Measurements from ENCODE around the gene HNMT.

HNMT gene

GRCh38 chr2:137963535-137964065, 673 bp upstream of the HNMT start:
- Histone ChIP-seq H3K9ac (ENCODE audit: low read depth, low read length) (no peak overlapping the region), H3K79me2 (ENCODE audit: insufficient read depth, low read length) (no peaks in the 10 kb centered on the region), H3K4me2 (ENCODE audit: insufficient read depth, low read length) (no peak overlapping the region), H3K27me3 (ENCODE audit: insufficient read depth, low read length, poor library complexity) (no peaks in the 10 kb centered on the region), H3K36me3 (ENCODE audit: insufficient read depth, low read length) (no peaks in the 10 kb centered on the region), H3K4me1 (ENCODE audit: insufficient read depth, low read length) (no peaks in the 10 kb centered on the region), H3K27ac (ENCODE audit: low read length) (no peak overlapping the region), H4K20me1 (ENCODE audit: insufficient read depth, low read length) (no peaks in the 10 kb centered on the region), H3K9me3 (ENCODE audit: insufficient read depth, low read length, severe bottlenecking) (no peaks in the 10 kb centered on the region), H3K4me3 (ENCODE audit: low read depth in 1 of 2, low read length in 2 of 2) (no peak overlapping the region), H2AFZ (ENCODE audit: low read depth, low read length) (peak overlapping the region; percentile 47; the same call in 1 of the 2 replicates)
- no peak for TF ChIP-seq EZH2 (IDR thresholded peaks at IDR 0.05; ENCODE audit: borderline replicate concordance, low read depth, low read length, severe bottlenecking)
- TF ChIP-seq CTCF (IDR thresholded peaks at IDR 0.05; ENCODE audit: borderline replicate concordance, extremely low read depth, low read length, poor library complexity, severe bottlenecking): no peak
- DNase-seq: no peak
- no peak for ATAC-seq (ENCODE audit: insufficient read depth, low read depth)

GRCh38 chr2:137964859-137965459, 686 bp downstream of the HNMT start:
- Histone ChIP-seq H3K27ac (ENCODE audit: low read length) (no peak overlapping the region), H2AFZ (ENCODE audit: low read depth, low read length) (no peak overlapping the region), H3K36me3 (ENCODE audit: insufficient read depth, low read length) (no peaks in the 10 kb centered on the region), H3K4me1 (ENCODE audit: insufficient read depth, low read length) (no peaks in the 10 kb centered on the region), H4K20me1 (ENCODE audit: insufficient read depth, low read length) (no peaks in the 10 kb centered on the region), H3K4me3 (ENCODE audit: low read depth in 1 of 2, low read length in 2 of 2) (no peak overlapping the region), H3K4me2 (ENCODE audit: insufficient read depth, low read length) (no peak overlapping the region), H3K27me3 (ENCODE audit: insufficient read depth, low read length, poor library complexity) (no peaks in the 10 kb centered on the region), H3K9me3 (ENCODE audit: insufficient read depth, low read length, severe bottlenecking) (no peaks in the 10 kb centered on the region), H3K79me2 (ENCODE audit: insufficient read depth, low read length) (no peaks in the 10 kb centered on the region), H3K9ac (ENCODE audit: low read depth, low read length) (no peak overlapping the region)
- no peak for ATAC-seq (ENCODE audit: insufficient read depth, low read depth)
- no peak for DNase-seq
- no peak for TF ChIP-seq EZH2 (IDR thresholded peaks at IDR 0.05; ENCODE audit: borderline replicate concordance, low read depth, low read length, severe bottlenecking)
- TF ChIP-seq CTCF (IDR thresholded peaks at IDR 0.05; ENCODE audit: borderline replicate concordance, extremely low read depth, low read length, poor library complexity, severe bottlenecking): no peak

- ATAC-seq (ENCODE audit: insufficient read depth, low read depth) (no peak), DNase-seq (no peak)
- no peak for TF ChIP-seq CTCF (IDR thresholded peaks at IDR 0.05; ENCODE audit: borderline replicate concordance, extremely low read depth, low read length, poor library complexity, severe bottlenecking)
- H3K9me3 ChIP-seq (ENCODE audit: insufficient read depth, low read length, severe bottlenecking): no peaks in the 10 kb centered on the region
- H3K4me1 ChIP-seq (ENCODE audit: insufficient read depth, low read length): no peaks in the 10 kb centered on the region
- H3K4me3 ChIP-seq (ENCODE audit: low read depth in 1 of 2, low read length in 2 of 2): no peak overlapping the region
- no peaks in the 10 kb centered on the region for H3K27me3 ChIP-seq (ENCODE audit: insufficient read depth, low read length, poor library complexity)
- no peaks in the 10 kb centered on the region for H3K79me2 ChIP-seq (ENCODE audit: insufficient read depth, low read length)
- H3K9ac ChIP-seq (ENCODE audit: low read depth, low read length): no peak overlapping the region
- H2AFZ ChIP-seq (ENCODE audit: low read depth, low read length): no peak overlapping the region
- H4K20me1 ChIP-seq (ENCODE audit: insufficient read depth, low read length): no peaks in the 10 kb centered on the region
- no peak overlapping the region for H3K4me2 ChIP-seq (ENCODE audit: insufficient read depth, low read length)
- no peak overlapping the region for H3K27ac ChIP-seq (ENCODE audit: low read length)
- no peaks in the 10 kb centered on the region for H3K36me3 ChIP-seq (ENCODE audit: insufficient read depth, low read length)
Measured at GRCh38 chr2:137966043-137966442, 1.8 kb downstream of the HNMT start.

Measured in DND-41 (cell line).